ENCODE data around the gene RAB3C.

Gene RAB3C

DNA sequence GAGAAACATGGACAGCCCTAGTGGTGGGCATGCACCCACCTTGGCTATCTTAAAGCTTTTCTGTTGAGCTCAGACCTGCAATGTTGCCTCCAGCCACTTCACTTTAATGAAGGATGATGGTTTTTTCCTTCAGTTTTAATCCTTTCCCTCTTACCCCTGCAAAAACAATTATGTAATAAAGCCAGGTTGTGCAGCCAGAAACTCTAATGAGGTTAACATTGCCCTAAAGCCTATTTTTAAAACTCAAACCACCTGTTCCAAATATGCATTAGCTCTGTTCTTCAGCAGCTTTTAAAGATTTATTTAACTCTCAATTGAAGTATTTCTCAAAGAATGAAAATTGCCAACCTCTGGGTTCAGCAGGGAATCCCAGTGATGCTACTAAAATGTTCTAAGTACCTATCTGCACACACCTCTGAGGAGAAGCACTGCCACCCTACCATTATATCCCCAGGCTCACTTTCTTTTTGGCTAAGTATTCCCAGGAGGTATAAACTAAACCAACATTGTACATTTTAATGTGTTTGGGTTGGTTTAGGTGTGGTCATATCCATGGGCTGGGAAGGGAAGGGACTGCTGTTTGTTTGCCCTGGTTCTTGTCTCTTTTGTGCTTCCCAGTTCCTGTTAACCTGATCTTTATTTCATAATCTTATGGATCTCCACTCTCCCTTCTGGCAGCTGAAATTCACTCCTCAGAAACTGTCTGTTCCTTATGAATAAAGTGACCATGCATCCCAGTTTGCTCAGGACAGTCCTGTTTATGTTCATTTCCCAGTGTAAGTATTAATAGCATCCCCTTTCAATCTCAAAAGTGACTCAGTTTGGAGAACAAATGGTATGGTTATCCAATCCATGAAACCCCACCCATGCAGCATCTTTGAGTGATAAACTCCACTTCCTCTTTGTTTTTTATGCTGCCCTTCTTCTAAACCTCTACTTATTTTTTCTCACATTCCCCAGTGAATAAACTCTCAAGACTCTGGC, 251.7 kb downstream of the RAB3C start:
- H3K27ac Mint-ChIP-seq, result no peak overlapping the region
- peaks cover 1% of the 10 kb centered on the region for H3K9me3 Mint-ChIP-seq
- H3K27me3 Mint-ChIP-seq, result no peaks in the 10 kb centered on the region
- no peaks in the 10 kb centered on the region for H3K36me3 Mint-ChIP-seq (ENCODE audit: low read depth)
- H3K4me1 Mint-ChIP-seq (ENCODE audit: low read depth), result peaks cover 7% of the 10 kb centered on the region
- H3K4me3 Mint-ChIP-seq, result no peak overlapping the region
- intact Hi-C loops (cut with micrococcal nuclease), result no loop called here

DNA sequence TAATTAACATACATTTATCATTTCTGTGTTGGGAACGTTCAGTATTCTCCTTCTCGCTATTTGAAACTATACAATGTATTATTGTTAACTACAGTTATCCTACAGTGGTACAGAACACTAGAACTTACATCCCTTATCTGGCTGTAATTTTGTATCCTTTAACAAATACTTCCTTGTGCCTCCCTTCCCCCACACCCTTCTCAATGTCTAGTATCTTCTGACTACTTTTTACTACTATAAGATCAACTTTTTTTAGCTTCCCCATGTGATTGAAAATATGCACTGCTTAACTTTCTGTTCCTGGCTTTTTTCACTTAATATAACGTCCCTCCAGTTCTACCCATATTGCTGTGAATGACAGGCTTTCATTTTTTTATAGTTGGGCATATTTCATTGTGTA, 253.5 kb downstream of the RAB3C start:
- Mint-ChIP-seq H3K27ac (no peak overlapping the region), H3K9me3 (peaks cover 15% of the 10 kb centered on the region), H3K4me3 (no peak overlapping the region), H3K27me3 (no peaks in the 10 kb centered on the region), H3K36me3 (ENCODE audit: low read depth) (no peaks in the 10 kb centered on the region), H3K4me1 (ENCODE audit: low read depth) (peaks cover 7% of the 10 kb centered on the region)
- intact Hi-C loops (cut with micrococcal nuclease), result no loop called here

DNA sequence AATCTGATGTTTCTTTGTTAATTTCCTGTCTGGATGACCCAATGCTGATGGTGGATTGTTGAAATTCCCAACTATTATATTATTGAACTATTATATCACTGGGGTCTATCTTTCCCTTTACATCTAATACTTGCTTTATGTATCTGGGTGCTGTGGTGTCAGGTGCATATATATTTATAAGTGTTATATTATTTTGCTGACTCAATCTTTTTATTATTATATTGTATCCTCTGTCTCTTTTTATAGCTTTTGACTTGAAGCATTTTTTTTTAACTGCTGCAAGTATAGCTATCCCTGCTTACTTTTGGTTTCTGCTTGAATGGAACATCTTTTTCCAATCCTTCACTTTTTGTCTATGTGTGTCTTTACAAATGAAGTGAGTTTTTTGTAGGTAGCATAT, 255.9 kb downstream of the RAB3C start:
- H3K4me1 Mint-ChIP-seq (ENCODE audit: low read depth), result peaks cover 7% of the 10 kb centered on the region
- no peaks in the 10 kb centered on the region for H3K27me3 Mint-ChIP-seq
- no peaks in the 10 kb centered on the region for H3K36me3 Mint-ChIP-seq (ENCODE audit: low read depth)
- H3K27ac Mint-ChIP-seq, result no peak overlapping the region
- H3K9me3 Mint-ChIP-seq, result peaks cover 15% of the 10 kb centered on the region
- no peak overlapping the region for H3K4me3 Mint-ChIP-seq
- intact Hi-C loops (cut with micrococcal nuclease), result no loop called here

DNA sequence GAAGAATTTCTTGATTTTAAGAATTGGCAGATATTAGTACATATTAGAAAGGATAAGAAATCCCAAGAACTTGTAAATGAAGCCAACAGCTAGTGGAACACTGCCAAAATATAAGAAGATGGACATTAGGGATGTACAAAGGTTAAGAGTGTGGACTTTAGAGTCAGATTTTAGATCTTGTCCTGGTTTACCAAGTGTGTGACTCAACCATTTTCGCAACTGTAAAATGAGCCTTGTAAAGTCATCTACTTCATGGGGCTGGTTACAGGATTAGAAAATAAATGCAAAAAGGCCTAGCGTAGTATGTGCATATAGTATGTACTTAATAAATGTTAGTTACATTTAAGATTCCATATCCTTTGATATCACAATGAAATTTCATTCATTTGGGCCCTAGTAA, 260.0 kb downstream of the RAB3C start:
- Mint-ChIP-seq H3K4me1 (ENCODE audit: low read depth) (no peaks in the 10 kb centered on the region), H3K27me3 (no peaks in the 10 kb centered on the region), H3K36me3 (ENCODE audit: low read depth) (no peaks in the 10 kb centered on the region), H3K4me3 (no peak overlapping the region), H3K9me3 (peaks cover 15% of the 10 kb centered on the region), H3K27ac (no peak overlapping the region)
- intact Hi-C loops (cut with micrococcal nuclease), result no loop called here

DNA sequence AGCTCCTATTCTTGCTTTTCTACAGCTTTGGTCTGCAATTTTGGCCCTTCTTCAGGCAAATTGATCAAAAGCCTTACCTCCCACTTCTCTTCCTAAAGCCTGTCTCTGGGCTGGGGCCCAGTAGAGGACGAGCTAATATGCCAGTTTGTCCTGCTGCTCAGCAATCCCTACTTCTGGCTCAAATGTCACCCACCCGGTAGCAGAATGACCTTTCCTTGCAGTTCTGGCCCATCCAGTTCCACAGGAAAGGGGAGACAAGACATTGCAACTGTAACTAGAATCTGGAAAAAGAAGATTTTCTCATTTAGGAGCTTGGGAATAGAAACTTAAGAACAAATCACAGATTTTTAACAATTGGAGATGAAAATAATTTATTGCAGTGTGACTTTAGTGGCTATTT, 261.5 kb downstream of the RAB3C start:
- no peak overlapping the region for H3K4me3 Mint-ChIP-seq
- intact Hi-C loops (cut with micrococcal nuclease), result no loop called here
- peaks cover 15% of the 10 kb centered on the region for H3K9me3 Mint-ChIP-seq
- H3K27me3 Mint-ChIP-seq, result no peaks in the 10 kb centered on the region
- no peaks in the 10 kb centered on the region for H3K4me1 Mint-ChIP-seq (ENCODE audit: low read depth)
- no peaks in the 10 kb centered on the region for H3K36me3 Mint-ChIP-seq (ENCODE audit: low read depth)
- no peak overlapping the region for H3K27ac Mint-ChIP-seq

DNA sequence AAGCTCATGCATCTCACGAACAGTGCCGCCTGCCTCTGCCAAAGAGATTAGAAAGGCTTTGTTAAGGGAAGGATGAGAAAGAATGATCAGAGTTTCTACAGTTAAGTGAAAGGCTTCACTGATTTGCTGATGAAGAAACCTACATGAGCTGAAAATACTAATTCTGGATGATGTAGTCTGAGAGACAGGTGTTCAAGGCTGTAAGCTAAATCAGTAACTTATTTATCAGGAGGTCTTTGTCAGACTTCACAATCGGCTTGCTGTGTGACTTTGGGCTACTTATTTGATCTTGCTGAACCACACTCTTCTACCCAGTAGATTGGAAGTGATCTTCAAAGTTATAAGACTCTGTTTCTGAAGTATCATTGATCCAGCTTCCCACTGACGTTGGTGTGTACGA, 264.2 kb downstream of the RAB3C start:
- Mint-ChIP-seq H3K27ac (no peak overlapping the region), H3K4me1 (ENCODE audit: low read depth) (no peaks in the 10 kb centered on the region), H3K4me3 (no peak overlapping the region), H3K27me3 (no peaks in the 10 kb centered on the region), H3K36me3 (ENCODE audit: low read depth) (no peaks in the 10 kb centered on the region), H3K9me3 (no peaks in the 10 kb centered on the region)
- intact Hi-C loops (cut with micrococcal nuclease), result no loop called here

DNA sequence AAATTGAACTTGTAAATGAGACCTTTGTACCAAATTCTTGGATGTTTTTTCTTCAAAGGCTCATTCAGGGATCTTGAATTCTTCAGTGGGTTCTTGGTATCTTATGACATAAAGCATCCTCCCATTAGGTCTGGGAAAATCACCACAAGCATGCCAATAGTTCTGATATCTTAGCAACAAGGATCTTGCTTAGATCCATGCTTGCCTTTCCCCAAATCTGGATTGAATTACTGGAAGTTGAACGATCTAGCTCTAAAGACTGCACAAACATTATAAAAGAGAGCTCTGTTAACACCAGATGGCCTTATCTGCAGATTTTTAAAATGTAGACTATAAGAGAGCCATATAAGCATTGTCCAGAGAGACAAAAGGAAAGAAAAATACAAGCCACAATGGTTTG, 266.3 kb downstream of the RAB3C start:
- Mint-ChIP-seq H3K4me3 (no peak overlapping the region), H3K4me1 (ENCODE audit: low read depth) (peaks cover 3% of the 10 kb centered on the region)
- intact Hi-C loops (cut with micrococcal nuclease), result no loop called here

DNA sequence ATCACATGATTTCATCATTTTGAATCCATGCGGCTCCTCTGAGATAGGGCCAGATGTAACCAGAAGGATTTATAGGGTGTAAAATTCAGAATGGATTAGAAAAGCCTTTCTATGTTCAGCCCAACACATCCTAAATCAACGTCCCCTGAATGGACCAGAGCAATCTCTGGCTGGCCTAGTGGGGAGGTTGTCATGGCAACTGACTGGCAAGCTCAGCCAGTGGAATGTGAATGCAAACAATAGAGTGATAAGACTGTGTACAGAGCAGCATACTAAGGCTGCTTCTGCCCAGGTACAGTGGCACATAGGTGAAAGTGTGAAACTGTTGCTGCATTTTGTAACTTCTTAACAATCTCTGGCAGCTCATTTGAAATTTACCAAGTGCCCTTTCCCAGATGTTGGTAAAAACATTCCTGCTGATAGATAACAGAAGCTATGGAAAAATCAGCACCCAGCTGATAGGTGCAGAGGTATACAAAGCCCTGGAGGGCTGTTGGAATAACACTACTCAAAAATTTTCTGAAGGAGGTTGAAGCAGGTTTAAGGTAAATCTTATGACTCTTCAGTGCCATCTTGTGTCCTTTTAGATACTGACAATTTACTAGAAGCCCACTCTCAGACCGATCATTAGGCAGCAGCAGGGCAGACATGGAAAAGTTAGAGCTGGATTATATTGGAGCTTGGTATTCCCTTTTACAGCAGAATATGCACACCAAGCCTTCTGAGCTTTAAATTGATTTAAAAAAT, 267.2 kb downstream of the RAB3C start:
- Mint-ChIP-seq H3K27ac (no peak overlapping the region), H3K4me1 (ENCODE audit: low read depth) (peaks cover 6% of the 10 kb centered on the region), H3K4me3 (no peak overlapping the region), H3K9me3 (no peaks in the 10 kb centered on the region), H3K27me3 (no peaks in the 10 kb centered on the region), H3K36me3 (ENCODE audit: low read depth) (no peaks in the 10 kb centered on the region)
- intact Hi-C loops (cut with micrococcal nuclease), result loop anchor here (1.0 to 10.0 kb wide), 5 partner anchors 352 to 1555 kb away; no protein-coding TSS in a partner anchor

More for the DNA sequence above, 266.3 kb downstream of the RAB3C start:
- H3K9me3 Mint-ChIP-seq, result no peaks in the 10 kb centered on the region
- no peaks in the 10 kb centered on the region for H3K27me3 Mint-ChIP-seq
- H3K36me3 Mint-ChIP-seq (ENCODE audit: low read depth), result no peaks in the 10 kb centered on the region
- no peak overlapping the region for H3K27ac Mint-ChIP-seq

DNA sequence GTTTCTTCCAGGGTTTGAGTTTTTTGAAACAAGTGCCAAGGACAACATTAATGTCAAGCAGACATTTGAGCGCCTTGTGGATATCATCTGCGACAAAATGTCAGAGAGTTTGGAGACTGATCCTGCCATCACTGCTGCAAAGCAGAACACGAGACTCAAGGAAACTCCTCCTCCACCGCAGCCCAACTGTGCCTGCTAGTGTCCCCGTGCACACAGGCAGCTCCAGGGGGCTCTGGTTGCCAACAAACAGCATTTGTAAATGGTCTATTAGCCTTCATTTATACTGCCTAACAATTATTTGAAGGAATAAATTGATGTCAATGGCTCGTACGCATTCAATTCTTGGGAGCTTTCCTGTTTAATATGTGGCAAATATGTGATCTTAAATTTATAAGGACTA, 268.3 kb downstream of the RAB3C start:
- H3K36me3 Mint-ChIP-seq (ENCODE audit: low read depth), result no peaks in the 10 kb centered on the region
- intact Hi-C loops (cut with micrococcal nuclease), result loop anchor here (5.0 to 10.0 kb wide), 3 partner anchors 1076 to 1556 kb away; no protein-coding TSS in a partner anchor
- H3K9me3 Mint-ChIP-seq, result no peaks in the 10 kb centered on the region
- H3K27ac Mint-ChIP-seq, result no peak overlapping the region
- H3K4me1 Mint-ChIP-seq (ENCODE audit: low read depth), result peaks cover 6% of the 10 kb centered on the region
- H3K4me3 Mint-ChIP-seq, result no peak overlapping the region
- H3K27me3 Mint-ChIP-seq, result no peaks in the 10 kb centered on the region

DNA sequence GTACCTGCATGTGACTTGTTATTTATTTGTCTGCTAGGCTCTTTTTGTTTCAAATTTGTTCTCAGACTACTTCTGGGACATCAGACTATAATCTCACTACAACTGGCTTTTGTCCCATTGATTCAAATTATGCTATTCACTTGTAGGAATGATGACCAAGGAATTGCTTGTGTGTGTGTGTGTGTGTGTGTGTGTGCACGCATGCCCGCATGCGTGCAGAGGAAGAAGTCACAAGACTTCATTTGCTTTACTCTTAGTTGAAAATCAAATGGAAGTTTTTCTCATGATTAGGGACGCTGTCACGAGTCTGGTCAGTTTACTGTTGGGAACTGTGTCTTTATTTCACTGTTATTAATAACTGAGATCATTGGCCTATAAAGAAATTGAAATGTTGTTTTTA, 268.7 kb downstream of the RAB3C start:
- H3K27me3 Mint-ChIP-seq, result no peaks in the 10 kb centered on the region
- H3K36me3 Mint-ChIP-seq (ENCODE audit: low read depth), result no peaks in the 10 kb centered on the region
- intact Hi-C loops (cut with micrococcal nuclease), result loop anchor here (5.0 to 10.0 kb wide), 3 partner anchors 1077 to 1557 kb away; no protein-coding TSS in a partner anchor
- H3K27ac Mint-ChIP-seq, result no peak overlapping the region
- no peak overlapping the region for H3K4me3 Mint-ChIP-seq
- H3K9me3 Mint-ChIP-seq, result no peaks in the 10 kb centered on the region
- peaks cover 6% of the 10 kb centered on the region for H3K4me1 Mint-ChIP-seq (ENCODE audit: low read depth)

DNA sequence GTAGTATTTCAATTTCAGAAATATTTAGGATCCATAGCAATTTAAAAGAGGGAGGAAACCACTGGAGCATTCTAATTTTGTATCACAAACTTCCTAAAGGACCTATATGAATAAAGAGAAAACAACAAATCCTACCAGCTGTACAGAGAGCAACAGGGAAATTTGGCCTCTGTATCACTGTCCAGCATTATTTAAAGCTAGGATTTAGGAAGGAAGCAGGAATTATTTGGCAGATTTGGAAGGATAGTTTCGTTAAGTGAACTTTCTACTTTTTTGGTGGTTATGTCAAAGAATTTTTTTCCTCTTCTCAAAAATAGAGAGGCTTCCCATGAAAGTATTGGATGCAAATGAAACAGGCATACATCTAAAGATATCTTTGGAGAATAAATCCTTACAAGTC, 269.7 kb downstream of the RAB3C start:
- intact Hi-C loops (cut with micrococcal nuclease), result loop anchor here (5.0 to 10.0 kb wide), 3 partner anchors 1078 to 1558 kb away; no protein-coding TSS in a partner anchor
- Mint-ChIP-seq H3K27me3 (no peaks in the 10 kb centered on the region), H3K36me3 (ENCODE audit: low read depth) (no peaks in the 10 kb centered on the region), H3K27ac (no peak overlapping the region), H3K4me1 (ENCODE audit: low read depth) (peaks cover 6% of the 10 kb centered on the region), H3K9me3 (no peaks in the 10 kb centered on the region), H3K4me3 (no peak overlapping the region)

DNA sequence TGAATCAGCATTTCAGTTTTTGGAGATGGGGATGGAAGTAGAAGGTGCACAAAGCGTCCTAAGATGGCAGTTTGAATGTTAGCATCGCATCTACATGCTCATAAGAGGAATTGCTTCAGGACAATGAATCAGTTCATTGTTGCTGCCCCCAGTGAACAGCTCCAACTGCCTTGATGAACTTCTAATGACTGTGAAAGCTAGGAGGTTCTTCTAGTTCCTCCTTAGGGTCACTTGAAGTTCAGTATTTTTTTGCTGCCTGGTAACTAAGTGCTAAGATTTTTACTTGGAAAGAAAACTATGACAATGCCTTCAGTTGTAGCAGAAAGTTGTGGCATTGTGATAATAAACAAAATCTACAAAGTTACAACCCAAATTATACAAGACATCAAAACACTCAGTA, 271.6 kb downstream of the RAB3C start:
- Mint-ChIP-seq H3K9me3 (no peaks in the 10 kb centered on the region), H3K4me1 (ENCODE audit: low read depth) (peaks cover 6% of the 10 kb centered on the region), H3K27ac (no peak overlapping the region), H3K27me3 (no peaks in the 10 kb centered on the region), H3K36me3 (ENCODE audit: low read depth) (no peaks in the 10 kb centered on the region), H3K4me3 (no peak overlapping the region)
- intact Hi-C loops (cut with micrococcal nuclease), result loop anchor here (5.0 to 10.0 kb wide), 3 partner anchors 1080 to 1560 kb away; no protein-coding TSS in a partner anchor

DNA sequence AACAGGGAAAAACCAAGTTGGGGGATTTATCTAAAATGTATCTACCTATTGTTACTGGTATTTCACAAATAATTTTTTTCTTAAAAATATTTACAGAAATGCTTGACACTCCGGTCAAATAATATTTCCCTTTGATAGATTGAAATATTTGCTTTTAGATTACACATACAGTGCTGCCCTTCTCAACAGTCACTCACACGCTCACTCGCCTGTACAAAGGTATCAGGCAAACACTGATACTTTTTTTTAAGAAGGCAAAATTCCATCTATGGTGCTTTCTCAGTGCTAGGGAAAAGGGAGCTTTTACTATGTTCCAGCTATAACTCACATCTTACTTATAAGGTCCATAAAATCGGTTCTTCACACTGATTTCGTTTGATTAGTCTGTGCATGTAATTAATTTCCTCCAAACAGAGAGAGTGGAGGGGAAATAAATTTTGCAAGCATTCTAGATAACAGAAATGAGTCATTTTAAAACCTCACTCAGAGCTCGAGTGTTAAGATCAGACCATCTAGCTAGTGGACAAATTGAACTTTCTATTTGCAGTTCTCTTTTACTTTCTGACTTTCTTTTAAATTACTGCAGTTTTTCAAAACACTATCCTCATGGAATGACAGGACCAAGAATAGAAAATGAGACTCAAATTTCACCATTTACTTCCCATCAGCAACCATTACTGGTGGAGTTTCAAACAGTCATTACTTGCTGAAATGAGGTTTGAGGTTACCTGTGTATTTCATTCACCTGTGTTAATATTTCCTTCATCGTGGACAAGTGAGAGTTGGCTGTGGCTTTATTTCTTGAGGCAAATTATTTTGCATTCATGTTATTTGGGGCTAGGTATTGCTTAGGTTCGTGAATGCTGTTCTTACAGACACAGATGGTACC, 273.2 kb downstream of the RAB3C start:
- H3K27ac Mint-ChIP-seq, result no peak overlapping the region
- intact Hi-C loops (cut with micrococcal nuclease), result loop anchor here (10.0 kb wide), 2 partner anchors 1081 to 1561 kb away; no protein-coding TSS in a partner anchor
- no peaks in the 10 kb centered on the region for H3K9me3 Mint-ChIP-seq
- H3K4me1 Mint-ChIP-seq (ENCODE audit: low read depth), result peaks cover 6% of the 10 kb centered on the region
- H3K4me3 Mint-ChIP-seq, result no peak overlapping the region
- no peaks in the 10 kb centered on the region for H3K27me3 Mint-ChIP-seq
- no peaks in the 10 kb centered on the region for H3K36me3 Mint-ChIP-seq (ENCODE audit: low read depth)

Measured in dendritic cell treated with granulocyte-macrophage colony-stimulating factor and Interleukin-4, amounts not matched to agents 40 ng/mL and 50 ng/mL, for 4 days (primary cell).